Activated CD4-positive, alpha-beta memory T cell treated with anti-CD3 and anti-CD28 coated beads for 36 hours (primary cell): ENCODE measurements around the gene WRNIP1. TPM values are rescaled to one million over a fixed set of nuclear protein-coding genes. Genes with fewer than 3 reads are reported as not detected.

Experiments
- CTCF ChIA-PET: fragments of 350-600 bp; sonication (Branson Sonifier 250); formaldehyde crosslinking; loops from one replicate; lab custom pipeline; 2021; ENCODE audit warnings: antibody characterized with exemption, inconsistent platforms; lab: Charles Lee
- POLR2A ChIA-PET: fragments of 350-600 bp; sonication (Branson Sonifier 250); formaldehyde crosslinking; loops from one replicate; lab custom pipeline; 2021; ENCODE audit warnings: antibody characterized with exemption; lab: Charles Lee
- DNase-seq: peaks from one replicate; pipeline ENCODE4 v3.0.0-alpha.2; 2020
- H3K27ac Mint-ChIP-seq: one replicate; pipeline ENCODE4 v1.8.0; 2021; ENCODE audit warnings: mixed read lengths
- H3K27me3 Mint-ChIP-seq: one replicate; pipeline ENCODE4 v1.8.0; 2021; ENCODE audit warnings: mixed read lengths
- H3K36me3 Mint-ChIP-seq: one replicate; pipeline ENCODE4 v1.8.0; 2021; ENCODE audit warnings: mixed read lengths
- H3K4me1 Mint-ChIP-seq: one replicate; pipeline ENCODE4 v1.8.0; 2021; ENCODE audit warnings: low read depth, mixed read lengths
- H3K4me3 Mint-ChIP-seq: one replicate; pipeline ENCODE4 v1.8.0; 2021; ENCODE audit warnings: mild to moderate bottlenecking, mixed read lengths
- H3K9me3 Mint-ChIP-seq: one replicate; pipeline ENCODE4 v1.8.0; 2021; ENCODE audit warnings: mixed read lengths
- intact Hi-C: fragments of 100-400 bp; cut with micrococcal nuclease; formaldehyde crosslinking; loops from one replicate; pipeline ENCODE4 v1.15.1; 2023
- total RNA-seq, 2 experiments: library from RNA; stranded (reverse); gene quantifications; one replicate each; pipeline ENCODE4 v1.2.3, GENCODE V29; 2021

Gene WRNIP1
- total RNA-seq, 2 experiments from 2014 or later: 32.7 to 32.8 TPM

DNA sequence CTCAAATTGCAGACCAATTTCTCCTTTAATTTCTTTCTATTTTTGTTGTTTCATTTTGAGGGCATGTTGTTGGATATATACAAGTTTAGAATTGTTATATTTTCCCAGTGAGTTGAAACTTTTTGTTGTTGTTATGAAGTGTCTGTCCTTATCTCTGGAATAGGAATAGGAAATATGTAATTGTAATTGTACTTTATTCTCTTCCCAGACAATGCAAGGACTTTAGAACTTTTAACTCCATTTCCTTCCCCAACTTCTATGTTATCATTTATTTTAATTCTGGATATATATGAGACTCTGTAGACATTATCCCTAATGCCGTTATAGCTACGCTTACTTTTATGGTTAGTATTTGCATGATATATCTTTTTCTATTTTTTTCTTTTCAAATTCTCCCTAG lies 64.1 kb downstream of the WRNIP1 start:
- Mint-ChIP-seq H3K4me3 (no peak overlapping the region), H3K9me3 (no peaks in the 10 kb centered on the region), H3K27ac (no peak overlapping the region), H3K36me3 (peaks cover 30% of the 10 kb centered on the region), H3K27me3 (no peaks in the 10 kb centered on the region), H3K4me1 (peaks cover 1% of the 10 kb centered on the region)
- ChIA-PET CTCF (no interaction called here), POLR2A (no interaction called here)
- intact Hi-C loops: no loop called here
- no peak for DNase-seq

DNA sequence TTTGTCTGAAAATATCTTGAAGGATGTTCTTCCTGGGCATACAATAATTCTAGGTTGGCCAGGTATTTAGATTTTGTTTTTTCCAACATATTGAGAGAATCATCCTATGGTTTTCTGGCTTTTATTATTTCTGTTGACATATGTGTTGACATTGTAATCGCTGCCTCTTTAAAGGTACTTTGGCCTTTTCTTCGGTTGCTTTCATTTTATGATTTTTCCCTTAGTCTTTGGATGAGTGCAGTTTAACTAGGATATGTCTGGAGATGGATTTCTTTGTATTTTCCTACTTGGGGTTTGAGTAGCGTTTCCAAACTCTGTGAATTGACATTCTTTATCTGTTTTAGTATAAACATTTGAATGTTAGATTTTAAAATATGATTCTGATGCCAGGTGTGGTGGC lies 65.0 kb downstream of the WRNIP1 start:
- POLR2A ChIA-PET: no interaction called here
- peaks cover 5% of the 10 kb centered on the region for H3K4me1 Mint-ChIP-seq
- H3K4me3 Mint-ChIP-seq: no peak overlapping the region
- no peaks in the 10 kb centered on the region for H3K27me3 Mint-ChIP-seq
- H3K27ac Mint-ChIP-seq: no peak overlapping the region
- CTCF ChIA-PET: no interaction called here
- H3K9me3 Mint-ChIP-seq: no peaks in the 10 kb centered on the region
- DNase-seq: no peak
- peaks cover 39% of the 10 kb centered on the region for H3K36me3 Mint-ChIP-seq
- intact Hi-C loops: no loop called here

GRCh38 chr6:2831392-2831791 lies 66.2 kb downstream of the WRNIP1 start:
- H3K36me3 Mint-ChIP-seq: peaks cover 50% of the 10 kb centered on the region
- H3K27ac Mint-ChIP-seq: no peak overlapping the region
- H3K4me1 Mint-ChIP-seq: peaks cover 10% of the 10 kb centered on the region
- intact Hi-C loops: no loop called here
- ChIA-PET POLR2A (no interaction called here), CTCF (no interaction called here)
- H3K27me3 Mint-ChIP-seq: no peaks in the 10 kb centered on the region
- H3K9me3 Mint-ChIP-seq: no peaks in the 10 kb centered on the region
- no peak overlapping the region for H3K4me3 Mint-ChIP-seq
- DNase-seq: no peak

GRCh38 chr6:2834262-2834661 lies 69.1 kb downstream of the WRNIP1 start:
- ChIA-PET POLR2A (interaction anchor here (0.7 kb wide), 1 partner anchor 155 kb away, joined by 3 read pairs; no protein-coding TSS in a partner anchor), CTCF (interaction anchor here (1.5 to 2.2 kb wide), 2 partner anchors 43 to 118 kb away, joined by 4 to 10 read pairs; no protein-coding TSS in a partner anchor)
- H3K4me3 Mint-ChIP-seq: no peak overlapping the region
- no peak overlapping the region for H3K27ac Mint-ChIP-seq
- intact Hi-C loops: no loop called here
- no peaks in the 10 kb centered on the region for H3K27me3 Mint-ChIP-seq
- H3K36me3 Mint-ChIP-seq: peaks cover 68% of the 10 kb centered on the region
- DNase-seq: no peak
- H3K4me1 Mint-ChIP-seq: peaks cover 27% of the 10 kb centered on the region
- H3K9me3 Mint-ChIP-seq: no peaks in the 10 kb centered on the region

Other genes starting within 250 kb of the WRNIP1 start
- gene MYLK4, start 14.5 kb upstream of the WRNIP1 start, total RNA-seq: under 1 TPM; 0.05 to 0.07 TPM
- 100 to 1,000 TPM; 164 to 169 TPM for gene SERPINB1, start 76.5 kb downstream of the WRNIP1 start, total RNA-seq
- 10 to 100 TPM; 69.9 to 72.6 TPM for gene SERPINB9, start 137.9 kb downstream of the WRNIP1 start, total RNA-seq
- 10 to 100 TPM; 59.0 to 64.7 TPM for gene SERPINB6, start 206.2 kb downstream of the WRNIP1 start, total RNA-seq
- gene NQO2, start 234.5 kb downstream of the WRNIP1 start, total RNA-seq: 10 to 100 TPM; 36.1 to 38.9 TPM